NB4 (cell line): ENCODE measurements around the gene PTPN4.

ENCODE experiments used
- MYC ChIP-seq: IDR thresholded peaks from 2 replicates; pipeline ENCODE4 v1.6.1; 2011; ENCODE audit warnings: low read depth, low read length
- POLR2A ChIP-seq: IDR thresholded peaks from 2 replicates; pipeline ENCODE4 v1.6.1; 2011; ENCODE audit warnings: mild to moderate bottlenecking; ENCODE audit not compliant: insufficient read length; ENCODE audit errors: extremely low read depth
- TF ChIP-seq, protein P1 (sequence below): IDR thresholded peaks from one replicate; pipeline ENCODE4 v1.5.1; 2012; ENCODE audit warnings: low read depth, low read length
- TF ChIP-seq, protein P2 (sequence below): IDR thresholded peaks from 2 replicates; pipeline ENCODE4 v1.6.1; 2011; ENCODE audit warnings: low read depth, low read length

DNA sequence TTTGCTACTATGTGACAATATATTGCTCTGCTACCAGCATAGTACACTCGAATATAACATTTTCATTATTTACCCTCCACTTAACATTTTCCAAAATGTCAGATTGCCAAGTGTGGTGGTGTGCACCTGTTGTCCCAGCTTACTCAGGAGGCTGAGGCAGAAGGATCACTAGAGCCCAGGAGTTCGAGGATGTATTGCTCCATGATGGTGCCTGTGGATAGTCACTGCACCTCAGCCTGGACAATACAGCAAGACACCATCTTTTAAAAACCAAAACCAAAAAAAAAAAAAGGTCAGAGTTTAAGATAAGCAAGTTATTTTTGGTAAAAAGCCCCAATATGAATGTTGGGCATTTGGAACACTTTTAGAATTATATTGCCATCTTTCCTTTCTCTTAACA, 178.0 kb downstream of the PTPN4 start:
- TF ChIP-seq MYC: no peak
- TF ChIP-seq, protein P1, sequence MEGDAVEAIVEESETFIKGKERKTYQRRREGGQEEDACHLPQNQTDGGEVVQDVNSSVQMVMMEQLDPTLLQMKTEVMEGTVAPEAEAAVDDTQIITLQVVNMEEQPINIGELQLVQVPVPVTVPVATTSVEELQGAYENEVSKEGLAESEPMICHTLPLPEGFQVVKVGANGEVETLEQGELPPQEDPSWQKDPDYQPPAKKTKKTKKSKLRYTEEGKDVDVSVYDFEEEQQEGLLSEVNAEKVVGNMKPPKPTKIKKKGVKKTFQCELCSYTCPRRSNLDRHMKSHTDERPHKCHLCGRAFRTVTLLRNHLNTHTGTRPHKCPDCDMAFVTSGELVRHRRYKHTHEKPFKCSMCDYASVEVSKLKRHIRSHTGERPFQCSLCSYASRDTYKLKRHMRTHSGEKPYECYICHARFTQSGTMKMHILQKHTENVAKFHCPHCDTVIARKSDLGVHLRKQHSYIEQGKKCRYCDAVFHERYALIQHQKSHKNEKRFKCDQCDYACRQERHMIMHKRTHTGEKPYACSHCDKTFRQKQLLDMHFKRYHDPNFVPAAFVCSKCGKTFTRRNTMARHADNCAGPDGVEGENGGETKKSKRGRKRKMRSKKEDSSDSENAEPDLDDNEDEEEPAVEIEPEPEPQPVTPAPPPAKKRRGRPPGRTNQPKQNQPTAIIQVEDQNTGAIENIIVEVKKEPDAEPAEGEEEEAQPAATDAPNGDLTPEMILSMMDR: no peak
- no peak for TF ChIP-seq POLR2A
- TF ChIP-seq, protein P2, sequence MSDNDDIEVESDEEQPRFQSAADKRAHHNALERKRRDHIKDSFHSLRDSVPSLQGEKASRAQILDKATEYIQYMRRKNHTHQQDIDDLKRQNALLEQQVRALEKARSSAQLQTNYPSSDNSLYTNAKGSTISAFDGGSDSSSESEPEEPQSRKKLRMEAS: no peak
